HT1080 (cell line): ENCODE results near the gene ACBD6. TPM values are rescaled to one million over a fixed set of nuclear protein-coding genes. Genes with fewer than 3 reads are reported as not detected.
A peak's percentile ranks its signal among the peaks of the same experiment; 100 is the strongest.

Experiments
- DNase-seq: peaks from one replicate; pipeline ENCODE4 v3.0.0-alpha.2; 2015; ENCODE audit warnings: low read depth
- total RNA-seq: library from RNA; depleted of rRNA; stranded (reverse); fragments of >200 nt; shearing (Covaris generic); gene quantifications from 2 replicates; pipeline ENCODE4 v1.2.3, GENCODE V29; 2014

The ACBD6 gene
- total RNA-seq, 1 experiment from 2014 or later = 67.0 TPM

GRCh38 chr1:180525715-180526039 is 23.3 kb upstream of the ACBD6 start:
- no peak for DNase-seq

DNA sequence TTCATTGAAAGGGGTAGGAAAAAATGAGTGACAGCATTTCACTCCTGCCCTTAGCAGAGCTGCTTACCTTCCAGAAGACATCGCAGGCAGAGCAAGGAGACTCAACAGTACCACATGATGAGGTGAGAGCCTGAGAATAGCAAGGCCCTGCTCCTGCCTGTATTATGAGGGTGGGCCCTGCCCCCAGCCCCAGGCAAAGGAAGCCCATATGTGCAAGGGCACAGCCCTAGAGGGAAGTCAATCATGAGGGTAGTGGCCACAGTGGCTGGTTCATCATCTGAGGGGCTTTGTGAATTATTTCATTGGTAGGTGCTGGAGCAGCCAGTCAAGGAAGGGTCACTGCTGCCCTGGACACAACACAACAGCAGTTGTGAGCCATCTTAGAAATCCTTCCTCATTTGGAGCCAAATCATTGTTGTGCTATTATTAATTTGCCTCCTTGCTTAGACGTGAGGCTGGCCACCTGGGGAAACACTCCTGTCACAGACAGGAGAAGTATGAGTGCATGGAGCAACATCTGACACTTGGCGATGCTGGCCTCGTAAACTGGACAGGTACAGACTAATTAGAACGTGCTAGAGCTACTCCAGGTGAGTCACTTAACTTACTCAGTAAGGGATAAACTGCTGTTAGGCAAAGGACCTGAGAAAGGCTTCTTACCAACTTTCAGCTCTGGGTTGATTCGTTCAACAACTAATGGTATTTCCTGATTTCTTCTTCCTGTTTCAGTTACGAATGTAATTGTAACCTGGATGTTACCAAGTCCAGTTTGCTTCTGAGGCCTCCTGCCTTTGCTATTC is 22.7 kb upstream of the ACBD6 start:
- DNase-seq = no peak

GRCh38 chr1:180524160-180524914 is 22.0 kb upstream of the ACBD6 start:
- DNase-seq = no peak

DNA sequence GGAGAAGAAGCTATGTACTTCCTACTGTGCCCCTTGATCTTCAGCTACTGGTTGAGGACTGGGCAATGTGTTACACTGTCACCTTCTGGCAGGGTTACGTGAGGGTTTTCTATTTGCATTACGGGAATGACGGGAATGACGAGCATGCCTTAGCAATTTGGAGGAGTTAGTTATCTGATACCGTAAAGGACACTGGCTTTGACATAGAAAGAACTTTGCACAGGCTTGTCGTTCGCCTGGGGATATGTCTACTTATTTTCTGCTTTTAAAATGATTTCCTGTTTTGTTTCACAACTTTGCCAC is 19.8 kb upstream of the ACBD6 start:
- DNase-seq = no peak

- DNase-seq = no peak
Measured at GRCh38 chr1:180521474-180522212, 19.3 kb upstream of the ACBD6 start.

GRCh38 chr1:180519846-180520245 is 17.5 kb upstream of the ACBD6 start:
- DNase-seq = no peak

DNA sequence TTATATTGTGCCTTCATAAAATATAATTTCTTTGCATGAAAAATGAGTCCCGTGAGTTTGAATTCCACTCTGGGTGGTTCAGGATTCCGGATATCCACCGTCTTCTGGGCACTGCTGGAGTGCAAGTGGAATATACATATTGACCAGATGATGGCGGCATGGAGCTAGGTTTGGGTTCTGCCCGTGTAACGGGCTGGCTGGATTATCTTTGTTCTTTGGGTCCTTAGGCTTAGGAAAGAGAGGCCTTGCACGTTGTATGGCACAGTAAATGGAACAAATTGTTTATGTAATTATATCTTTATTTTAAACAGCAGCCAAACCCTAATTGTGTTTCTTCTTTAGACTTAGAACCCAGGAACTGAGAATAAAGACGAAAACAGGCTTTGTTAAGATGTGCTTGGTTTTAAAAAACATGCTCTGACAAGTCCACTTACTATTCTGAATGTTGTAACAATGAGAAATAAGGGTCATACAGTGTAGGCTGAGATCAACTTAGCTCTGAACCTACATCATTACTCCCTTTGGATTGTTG is 13.5 kb upstream of the ACBD6 start:
- DNase-seq = peak; percentile 81

DNA sequence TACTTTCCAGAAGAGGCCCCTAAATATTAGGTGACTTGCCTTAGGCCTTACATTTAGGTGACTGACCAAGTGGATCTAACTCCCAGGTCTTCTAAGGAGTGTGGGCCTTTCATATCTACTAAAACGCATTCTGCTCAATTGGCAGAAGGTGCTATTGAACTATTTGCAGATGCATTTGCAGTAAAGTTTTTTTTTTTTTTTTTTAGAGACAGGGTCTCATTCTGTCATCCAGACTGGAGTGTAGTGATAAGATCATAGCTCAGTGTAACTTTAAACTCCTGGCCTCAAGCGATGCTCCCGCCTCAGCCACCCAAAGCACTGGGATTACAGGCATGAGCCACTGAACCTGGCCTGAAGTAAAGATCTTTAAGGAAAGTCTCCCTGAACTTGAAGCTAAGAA is 13.0 kb upstream of the ACBD6 start:
- no peak for DNase-seq

GRCh38 chr1:180513531-180513930 is 11.2 kb upstream of the ACBD6 start:
- DNase-seq = no peak

- no peak for DNase-seq
Measured at GRCh38 chr1:180510882-180511281, 8.5 kb upstream of the ACBD6 start.

- DNase-seq = no peak
Measured at GRCh38 chr1:180508725-180509097, 6.3 kb upstream of the ACBD6 start.

GRCh38 chr1:180507795-180508724 is 5.7 kb upstream of the ACBD6 start:
- no peak for DNase-seq

GRCh38 chr1:180505732-180506335 is 3.5 kb upstream of the ACBD6 start:
- DNase-seq = no peak

DNA sequence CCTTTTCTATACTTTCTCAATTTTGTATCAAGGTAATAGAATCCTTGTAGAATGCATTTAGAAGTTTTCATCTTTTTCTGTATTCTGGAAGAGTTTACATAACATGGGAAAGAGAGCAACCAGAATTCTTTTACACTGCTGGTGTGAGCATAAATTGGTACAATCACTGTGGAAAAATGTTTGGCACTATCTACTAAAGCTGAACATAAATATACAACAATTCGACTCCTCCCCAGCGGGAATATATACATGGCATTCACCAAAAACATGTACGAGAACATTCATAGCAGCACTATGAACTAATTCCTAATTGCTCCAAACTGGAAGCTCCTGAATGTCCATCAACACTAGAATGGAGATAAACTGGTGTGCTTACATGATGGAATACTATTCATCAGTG is 1.8 kb upstream of the ACBD6 start:
- DNase-seq = no peak

DNA sequence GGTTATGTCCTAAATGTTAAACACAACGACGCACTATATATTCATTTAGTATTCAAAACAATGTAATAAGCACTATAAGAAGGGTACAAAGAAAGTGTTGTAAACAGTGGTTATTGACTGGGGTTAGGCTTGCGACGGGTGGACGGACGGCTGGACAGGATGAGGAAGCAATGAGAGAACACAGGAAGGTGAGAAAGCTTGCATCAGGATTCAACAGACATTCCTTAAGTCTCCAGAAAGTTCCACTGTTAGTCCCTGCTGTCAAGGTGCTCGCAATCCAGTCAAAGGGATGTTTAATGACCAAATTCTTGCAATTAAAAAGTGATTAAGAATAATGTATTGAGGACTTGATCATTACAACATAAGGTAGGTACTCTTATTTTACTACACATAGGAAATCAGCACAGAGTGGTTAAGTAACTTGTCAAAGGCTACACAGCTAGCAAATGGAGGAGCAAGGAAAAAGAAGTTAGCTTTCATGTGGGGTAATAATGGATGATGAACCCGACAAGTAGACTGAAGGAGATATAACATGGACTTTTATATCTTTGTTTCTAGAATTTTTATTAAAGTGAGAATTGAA is 994 bp upstream of the ACBD6 start:
- DNase-seq = peak; percentile 53

- DNase-seq = no peak
Measured at GRCh38 chr1:180501865-180502360, 464 bp downstream of the ACBD6 start.

- no peak for DNase-seq
Measured at GRCh38 chr1:180500689-180501088, 1.7 kb downstream of the ACBD6 start.

DNA sequence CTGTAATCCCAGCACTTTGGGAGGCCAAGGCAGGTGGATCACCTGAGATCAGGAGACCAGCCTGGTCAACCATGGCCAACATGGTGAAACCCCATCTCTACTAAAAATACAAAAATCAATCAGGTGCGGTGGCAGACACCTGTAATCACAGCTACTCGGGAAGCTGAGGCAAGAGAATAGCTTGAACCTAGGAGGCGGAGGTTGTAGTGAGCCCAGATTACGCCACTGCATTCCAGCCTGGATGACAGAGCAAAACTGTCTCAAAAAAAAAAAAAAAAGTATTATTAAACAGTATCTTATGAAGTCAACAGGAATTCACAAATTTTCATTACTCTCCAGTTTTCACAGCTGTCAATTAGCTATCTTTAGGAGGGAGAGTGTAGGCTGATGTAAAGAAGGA is 3.8 kb downstream of the ACBD6 start:
- DNase-seq = no peak

- DNase-seq = no peak
Measured at GRCh38 chr1:180497826-180498225, 4.6 kb downstream of the ACBD6 start.

DNA sequence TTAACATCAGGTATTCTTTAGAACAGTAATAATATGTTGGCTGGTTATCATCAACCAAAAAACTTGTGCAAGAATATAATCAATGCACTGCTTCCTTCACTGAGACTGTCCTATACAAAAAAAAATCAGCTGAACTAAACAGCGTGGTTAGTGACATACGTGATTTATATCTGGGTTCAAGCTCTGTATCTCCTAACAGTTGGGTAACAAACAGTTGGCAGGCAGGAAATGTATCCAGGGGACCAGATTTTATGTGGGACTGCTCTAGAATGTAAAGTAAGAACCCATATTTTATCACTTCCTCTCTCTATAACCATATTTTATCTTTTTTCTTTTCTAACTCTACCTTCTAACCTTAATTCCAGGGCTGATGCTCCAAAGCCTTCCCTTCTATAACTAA is 8.0 kb downstream of the ACBD6 start:
- no peak for DNase-seq
